Neural cell (in vitro differentiated cells): ENCODE measurements around the gene ZDHHC20.

Experiments used
- EP300 ChIP-seq: fragments of 450-650 bp; conservative IDR thresholded peaks from 2 replicates; pipeline ENCODE4 v1.6.1; 2014; ENCODE audit warnings: antibody characterized with exemption, mild to moderate bottlenecking, moderate library complexity; ENCODE audit not compliant: poor library complexity, severe bottlenecking
- EZH2 ChIP-seq: fragments of 200-600, 300-800 bp; shearing (Covaris generic), sonication (generic); IDR thresholded peaks from 2 replicates; pipeline ENCODE4 v1.6.1; 2014; ENCODE audit warnings: antibody characterized with exemption, low read length, borderline replicate concordance, mild to moderate bottlenecking; ENCODE audit not compliant: insufficient read depth, poor library complexity, severe bottlenecking
- POLR2AphosphoS5 ChIP-seq: IDR thresholded peaks from 2 replicates; pipeline ENCODE4 v1.6.1; 2012
- RAD21 ChIP-seq: fragments of 450-650 bp; conservative IDR thresholded peaks from 2 replicates; pipeline ENCODE4 v1.6.1; 2014; ENCODE audit warnings: antibody characterized with exemption, mild to moderate bottlenecking, moderate library complexity
- SMC3 ChIP-seq: fragments of 450-650 bp; conservative IDR thresholded peaks from 2 replicates; pipeline ENCODE4 v1.6.1; 2014; ENCODE audit warnings: antibody characterized with exemption, mild to moderate bottlenecking, moderate library complexity; ENCODE audit not compliant: poor library complexity
- TAF1 ChIP-seq: IDR thresholded peaks from 2 replicates; pipeline ENCODE4 v1.6.1; 2012; ENCODE audit warnings: low read depth
- TF ChIP-seq, protein P1 (sequence below): fragments of 450-650 bp; IDR thresholded peaks from 2 replicates; pipeline ENCODE4 v1.5.1; 2014; ENCODE audit warnings: antibody characterized with exemption, mild to moderate bottlenecking, moderate library complexity; ENCODE audit not compliant: poor library complexity, severe bottlenecking

DNA sequence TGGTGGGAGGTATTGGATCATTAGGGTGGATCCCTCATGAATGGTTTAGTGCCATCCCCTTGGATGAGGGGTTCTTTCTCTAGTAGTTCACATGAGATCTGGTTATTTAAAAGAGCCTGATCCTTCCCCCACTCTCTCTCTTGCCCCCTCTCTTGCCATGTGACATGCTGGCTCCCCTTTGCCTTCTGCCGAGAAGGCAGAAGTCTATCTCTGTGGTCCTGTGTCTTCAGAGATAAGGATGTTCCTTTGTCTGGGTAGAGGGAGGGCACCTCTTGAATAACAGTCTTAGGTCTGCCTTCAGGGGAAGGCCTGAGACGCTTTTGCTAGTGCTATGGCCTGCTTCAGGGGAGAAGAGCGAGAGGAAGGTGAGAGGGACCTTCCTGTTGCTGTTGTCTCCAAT lies 2.0 kb upstream of the ZDHHC20 start:
- TF ChIP-seq, protein P1, sequence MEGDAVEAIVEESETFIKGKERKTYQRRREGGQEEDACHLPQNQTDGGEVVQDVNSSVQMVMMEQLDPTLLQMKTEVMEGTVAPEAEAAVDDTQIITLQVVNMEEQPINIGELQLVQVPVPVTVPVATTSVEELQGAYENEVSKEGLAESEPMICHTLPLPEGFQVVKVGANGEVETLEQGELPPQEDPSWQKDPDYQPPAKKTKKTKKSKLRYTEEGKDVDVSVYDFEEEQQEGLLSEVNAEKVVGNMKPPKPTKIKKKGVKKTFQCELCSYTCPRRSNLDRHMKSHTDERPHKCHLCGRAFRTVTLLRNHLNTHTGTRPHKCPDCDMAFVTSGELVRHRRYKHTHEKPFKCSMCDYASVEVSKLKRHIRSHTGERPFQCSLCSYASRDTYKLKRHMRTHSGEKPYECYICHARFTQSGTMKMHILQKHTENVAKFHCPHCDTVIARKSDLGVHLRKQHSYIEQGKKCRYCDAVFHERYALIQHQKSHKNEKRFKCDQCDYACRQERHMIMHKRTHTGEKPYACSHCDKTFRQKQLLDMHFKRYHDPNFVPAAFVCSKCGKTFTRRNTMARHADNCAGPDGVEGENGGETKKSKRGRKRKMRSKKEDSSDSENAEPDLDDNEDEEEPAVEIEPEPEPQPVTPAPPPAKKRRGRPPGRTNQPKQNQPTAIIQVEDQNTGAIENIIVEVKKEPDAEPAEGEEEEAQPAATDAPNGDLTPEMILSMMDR, result no peak
- no peak for TF ChIP-seq EP300
- no peak for TF ChIP-seq POLR2AphosphoS5
- TF ChIP-seq TAF1, result no peak
- no peak for TF ChIP-seq SMC3
- TF ChIP-seq RAD21, result no peak
- no peak for TF ChIP-seq EZH2
